Activated CD8-positive, alpha-beta memory T cell treated with anti-CD3 and anti-CD28 coated beads for 1 hour (primary cell): ENCODE data around the gene PYGM.

ENCODE experiments used
- DNase-seq, 2 donors: peaks; one replicate each; pipeline ENCODE4 v3.0.0-alpha.2; 2020; ENCODE audit warnings: low read depth in 1 of 2; ENCODE audit errors: extremely low read depth in 1 of 2

The PYGM gene

GRCh38 chr11:64791781-64792291 lies 32.1 kb upstream of the PYGM start:
- no peak for DNase-seq

DNA sequence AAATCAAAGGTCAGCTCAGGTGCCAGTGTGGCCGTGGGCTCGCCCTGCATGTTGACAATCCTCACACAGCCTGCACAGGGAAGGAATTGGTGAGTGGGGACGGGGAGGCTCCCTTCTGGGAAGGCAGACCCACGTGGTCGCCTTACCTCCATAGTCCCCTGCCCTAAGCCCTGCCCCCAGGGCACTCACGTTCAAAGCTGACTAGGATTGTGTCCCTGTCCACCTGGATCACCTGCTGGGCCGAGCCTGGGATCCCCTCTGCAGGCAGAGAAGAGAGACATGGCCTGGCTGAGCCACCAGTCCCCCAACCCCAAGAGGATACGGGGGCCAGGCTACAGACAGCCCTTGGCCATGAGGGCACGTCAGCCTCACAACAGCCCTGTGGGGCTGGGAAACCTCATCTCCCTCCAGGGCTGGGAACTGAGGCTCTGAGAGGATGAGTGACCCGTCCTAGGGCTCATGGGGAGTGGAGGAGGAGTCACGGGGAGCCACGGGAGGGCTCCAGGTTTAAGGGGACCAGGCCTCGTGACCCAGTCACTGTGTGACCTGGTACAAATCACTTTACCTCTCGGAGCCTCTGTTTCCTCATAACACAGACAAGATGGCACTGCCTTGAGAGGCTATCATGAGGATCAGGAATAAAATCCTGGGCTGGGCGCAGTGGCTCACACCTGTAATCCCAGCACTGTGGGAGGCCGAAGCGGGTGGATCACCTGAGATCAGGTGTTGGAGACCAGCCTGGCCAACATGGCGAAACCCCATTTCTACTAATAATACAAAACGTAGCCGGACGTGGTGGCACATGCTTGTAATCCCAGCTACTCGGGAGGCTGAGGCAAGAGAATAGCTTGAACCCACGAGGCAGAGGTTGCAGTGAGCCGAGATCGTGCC lies 30.7 kb upstream of the PYGM start:
- no peak for DNase-seq

GRCh38 chr11:64789331-64790204 lies 29.8 kb upstream of the PYGM start:
- DNase-seq = no peak

- DNase-seq = no peak
These were observed 28.8 kb upstream of the PYGM start for GRCh38 chr11:64788321-64789215.

DNA sequence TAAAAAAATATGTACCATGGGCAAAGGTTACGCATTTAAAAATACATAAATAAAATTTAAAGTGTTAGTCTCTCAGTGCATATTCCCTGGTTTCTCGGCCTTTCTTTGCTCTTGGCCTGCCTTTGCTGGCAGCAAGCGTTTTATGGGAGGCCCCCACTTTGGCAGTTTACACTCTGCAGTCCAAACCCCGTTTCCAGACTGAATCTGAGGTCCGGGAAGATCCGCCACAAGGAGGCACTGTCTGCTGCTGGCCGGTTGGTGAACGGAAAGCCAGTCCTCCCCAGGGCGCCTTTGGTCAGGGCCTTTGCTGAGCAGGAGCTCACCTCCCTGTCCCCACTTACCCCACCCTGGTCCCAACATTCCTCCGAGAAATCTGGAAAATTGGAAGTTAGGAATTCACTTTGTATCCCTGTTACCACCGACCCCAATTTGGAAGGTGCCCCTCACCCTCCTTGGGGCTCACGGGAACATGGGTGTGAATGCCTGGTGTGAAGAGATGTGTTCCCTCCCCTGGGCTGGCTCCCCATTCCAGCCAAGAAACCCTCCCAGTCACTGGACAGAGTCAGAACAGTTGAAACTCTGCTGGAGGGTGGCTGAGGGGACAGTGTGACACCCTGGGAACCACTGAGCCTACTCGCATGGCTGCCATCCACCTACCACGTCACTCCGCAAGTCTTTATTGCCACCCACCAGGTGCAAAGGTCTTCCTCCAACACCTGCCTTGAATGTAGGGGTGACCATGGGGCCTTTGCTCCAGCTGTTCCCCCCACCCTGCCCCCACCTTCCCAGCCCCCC lies 27.9 kb upstream of the PYGM start:
- peak in 1 of 2 donors; percentile 51 for DNase-seq

DNA sequence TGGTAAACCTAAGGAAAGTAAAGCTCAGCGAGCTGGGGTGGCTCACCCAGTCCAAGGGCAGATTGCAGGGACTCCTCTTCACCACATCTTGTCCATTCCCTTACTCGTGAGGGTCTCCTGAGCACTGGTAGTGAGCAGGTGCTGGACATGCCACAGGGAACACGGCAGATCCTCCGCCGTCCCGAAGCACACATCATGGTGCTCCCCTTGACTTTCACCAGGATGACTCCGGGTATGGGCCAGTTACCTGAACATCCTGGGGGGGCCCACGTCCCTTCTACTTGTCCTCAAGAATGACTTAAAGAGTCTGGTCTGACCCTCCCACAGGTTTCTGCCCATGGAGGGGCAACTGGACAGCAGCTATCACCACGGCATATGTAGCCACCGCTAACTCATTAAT lies 26.5 kb upstream of the PYGM start:
- no peak for DNase-seq

- no peak for DNase-seq
These were observed 25.2 kb upstream of the PYGM start for GRCh38 chr11:64784813-64785581.

GRCh38 chr11:64778473-64779298 lies 18.9 kb upstream of the PYGM start, which contains the start of gene SF1:
SF1 (minus strand) TSS chr11:64778542; CDS start chr11:64778392, 150 bp downstream.
- peak; percentile 92 to 99 for DNase-seq

DNA sequence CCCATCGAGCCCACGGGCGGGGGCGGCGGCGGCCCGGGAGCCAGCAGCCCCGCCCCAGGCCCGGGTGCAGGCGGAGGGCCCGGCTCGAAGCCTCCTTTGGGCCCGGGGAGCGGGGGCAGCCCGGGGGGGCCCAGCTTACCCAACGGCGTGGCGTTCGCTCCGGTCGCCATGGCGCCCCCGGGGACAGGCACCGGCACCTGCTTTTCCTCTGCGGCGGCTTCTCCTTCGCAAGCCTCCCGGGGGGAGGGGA lies 18.4 kb upstream of the PYGM start:
- no peak for DNase-seq

DNA sequence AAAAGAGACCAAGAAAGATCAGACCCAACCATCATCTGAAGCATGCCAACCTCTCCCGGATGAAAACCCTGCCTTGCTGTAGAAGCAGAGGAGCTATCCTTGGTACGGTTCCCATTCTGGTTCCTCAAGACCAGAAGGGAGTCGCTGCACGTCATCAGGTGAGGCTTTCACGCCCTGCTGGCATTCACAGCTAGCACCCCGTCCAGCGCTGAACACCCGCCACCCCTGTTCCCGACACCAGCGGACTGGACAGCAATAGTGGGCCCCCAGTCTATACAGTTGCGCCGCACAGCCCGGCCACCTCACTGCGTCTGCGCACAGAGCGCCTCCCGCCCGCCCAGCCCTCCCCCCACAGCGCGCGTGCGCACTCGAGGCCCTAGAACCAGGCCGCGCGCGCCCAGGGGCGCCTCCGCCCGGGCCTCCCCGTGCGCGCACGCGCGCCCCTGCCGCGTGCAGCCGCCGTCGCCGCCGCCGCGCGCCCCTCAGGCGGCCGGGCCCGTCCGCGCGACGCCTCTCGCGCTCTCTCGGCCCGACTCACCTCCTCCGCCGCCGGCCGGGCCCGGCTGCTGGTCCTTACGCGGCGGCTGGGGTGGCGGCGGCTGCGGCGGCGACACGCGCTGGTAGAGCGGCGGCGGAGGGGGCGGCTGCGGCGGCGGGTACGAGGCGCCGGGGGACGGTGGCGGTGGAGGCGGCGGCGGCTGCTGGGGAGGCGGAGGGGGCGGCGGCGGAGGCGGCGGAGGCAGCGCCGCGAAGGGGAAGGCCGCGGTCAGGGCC lies 17.9 kb upstream of the PYGM start:
- DNase-seq = peak; percentile 54 to 81

DNA sequence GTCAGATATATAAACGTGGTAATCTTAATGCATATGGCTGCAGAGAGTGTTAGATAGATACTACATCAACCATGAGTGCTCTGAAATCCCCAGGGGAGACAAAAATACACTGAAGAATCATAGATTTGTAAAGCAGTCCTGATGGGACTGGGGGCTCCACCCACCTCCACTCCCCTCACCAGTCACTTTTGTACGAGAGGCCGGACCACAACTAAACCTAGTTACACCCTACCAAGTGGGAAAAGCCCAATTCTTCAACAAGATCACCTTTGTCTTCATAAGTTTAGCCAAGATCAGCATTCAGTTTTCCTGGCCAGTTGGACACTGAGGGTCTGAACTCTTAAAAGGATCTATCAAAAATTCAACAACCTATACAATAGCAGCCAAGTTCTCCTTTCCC lies 17.1 kb upstream of the PYGM start:
- DNase-seq = no peak

- no peak for DNase-seq
These were observed 16.7 kb upstream of the PYGM start for GRCh38 chr11:64776425-64776824.

DNA sequence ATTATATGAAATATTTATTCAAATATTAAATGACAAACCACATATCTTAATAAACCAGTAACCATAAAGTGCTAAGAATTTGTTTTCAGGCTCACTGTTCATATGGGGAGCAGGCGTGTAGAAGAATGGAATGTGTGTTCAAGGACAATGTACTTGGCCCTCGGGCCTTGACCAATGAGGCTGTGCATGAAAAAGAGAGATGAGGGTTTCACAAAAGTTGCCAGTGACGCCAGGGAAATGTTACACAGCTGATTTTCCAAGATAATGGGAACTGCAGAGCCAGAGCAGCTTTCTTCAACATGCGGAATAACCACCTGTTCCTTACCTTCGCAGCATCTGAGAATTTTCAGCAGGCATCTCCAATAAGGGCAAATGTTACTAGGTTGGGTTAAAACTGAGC lies 14.4 kb upstream of the PYGM start:
- no peak for DNase-seq

GRCh38 chr11:64772303-64773018 lies 12.7 kb upstream of the PYGM start:
- DNase-seq = no peak

- no peak for DNase-seq
These were observed 12.1 kb upstream of the PYGM start for GRCh38 chr11:64771861-64772260.

GRCh38 chr11:64770120-64770519 lies 10.3 kb upstream of the PYGM start:
- no peak for DNase-seq

GRCh38 chr11:64769283-64769682 lies 9.5 kb upstream of the PYGM start:
- DNase-seq = no peak
